ENCODE data around the gene MTA1.

Gene MTA1

DNA sequence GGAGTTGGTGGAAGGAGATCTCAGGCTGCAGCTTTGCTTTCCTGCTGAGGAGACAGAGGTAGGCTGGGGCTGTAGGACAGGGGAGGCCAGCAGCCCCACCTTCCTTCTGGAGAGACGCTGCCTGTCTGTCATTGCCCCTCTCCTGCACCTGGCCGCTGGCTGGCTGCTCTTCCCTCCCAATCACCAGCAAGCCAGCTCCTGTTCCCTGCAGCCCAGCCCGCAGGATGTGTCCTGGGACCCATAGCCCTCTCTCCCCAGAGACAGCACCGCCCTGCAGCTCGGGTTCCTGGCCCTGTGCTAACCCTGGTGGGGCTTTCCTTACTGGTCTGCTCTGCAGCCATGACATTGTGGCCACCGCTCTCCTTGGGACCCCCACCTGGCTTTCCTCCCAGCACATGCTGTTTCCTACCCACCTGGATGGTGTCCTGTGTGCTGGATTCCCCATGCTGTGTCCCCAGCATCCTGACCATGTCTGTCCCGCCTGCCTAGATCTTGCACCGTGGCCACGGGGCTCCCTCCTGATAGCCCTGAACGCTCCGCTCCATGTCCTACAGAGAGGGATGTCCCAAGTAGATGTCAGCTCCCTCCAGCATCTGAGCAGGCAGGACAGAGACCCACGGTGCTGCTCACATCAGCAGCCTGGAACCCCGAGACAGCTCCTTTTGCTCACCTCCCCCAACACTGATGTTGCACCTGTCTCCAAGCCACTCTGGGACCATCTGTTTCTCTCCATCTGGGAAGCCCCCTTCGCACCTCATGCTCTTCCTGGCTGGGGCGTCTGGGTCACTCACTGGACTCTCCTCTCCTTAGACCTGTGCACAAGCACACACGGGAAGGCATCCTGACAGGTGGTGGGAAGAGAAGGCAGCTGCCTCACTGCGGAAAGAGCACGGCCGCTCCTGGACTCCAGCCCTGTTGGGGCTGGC, 1.1 kb upstream of the MTA1 start:
- TF ChIP-seq, protein P1, sequence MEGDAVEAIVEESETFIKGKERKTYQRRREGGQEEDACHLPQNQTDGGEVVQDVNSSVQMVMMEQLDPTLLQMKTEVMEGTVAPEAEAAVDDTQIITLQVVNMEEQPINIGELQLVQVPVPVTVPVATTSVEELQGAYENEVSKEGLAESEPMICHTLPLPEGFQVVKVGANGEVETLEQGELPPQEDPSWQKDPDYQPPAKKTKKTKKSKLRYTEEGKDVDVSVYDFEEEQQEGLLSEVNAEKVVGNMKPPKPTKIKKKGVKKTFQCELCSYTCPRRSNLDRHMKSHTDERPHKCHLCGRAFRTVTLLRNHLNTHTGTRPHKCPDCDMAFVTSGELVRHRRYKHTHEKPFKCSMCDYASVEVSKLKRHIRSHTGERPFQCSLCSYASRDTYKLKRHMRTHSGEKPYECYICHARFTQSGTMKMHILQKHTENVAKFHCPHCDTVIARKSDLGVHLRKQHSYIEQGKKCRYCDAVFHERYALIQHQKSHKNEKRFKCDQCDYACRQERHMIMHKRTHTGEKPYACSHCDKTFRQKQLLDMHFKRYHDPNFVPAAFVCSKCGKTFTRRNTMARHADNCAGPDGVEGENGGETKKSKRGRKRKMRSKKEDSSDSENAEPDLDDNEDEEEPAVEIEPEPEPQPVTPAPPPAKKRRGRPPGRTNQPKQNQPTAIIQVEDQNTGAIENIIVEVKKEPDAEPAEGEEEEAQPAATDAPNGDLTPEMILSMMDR (IDR thresholded peaks at IDR 0.05) = no peak
- H3K36me3 Mint-ChIP-seq (ENCODE audit: low read depth) = peaks cover 22% of the 10 kb centered on the region
- peaks cover 17% of the 10 kb centered on the region for H3K27me3 Mint-ChIP-seq (ENCODE audit: low read depth, poor library complexity)
- no peak for DNase-seq
- H3K4me1 Mint-ChIP-seq = peaks cover 54% of the 10 kb centered on the region
- peak overlapping the region; percentile 77 for H3K4me3 Mint-ChIP-seq
- peaks cover 8% of the 10 kb centered on the region for H3K9me3 Mint-ChIP-seq
- H3K27ac Mint-ChIP-seq = no peak overlapping the region

DNA sequence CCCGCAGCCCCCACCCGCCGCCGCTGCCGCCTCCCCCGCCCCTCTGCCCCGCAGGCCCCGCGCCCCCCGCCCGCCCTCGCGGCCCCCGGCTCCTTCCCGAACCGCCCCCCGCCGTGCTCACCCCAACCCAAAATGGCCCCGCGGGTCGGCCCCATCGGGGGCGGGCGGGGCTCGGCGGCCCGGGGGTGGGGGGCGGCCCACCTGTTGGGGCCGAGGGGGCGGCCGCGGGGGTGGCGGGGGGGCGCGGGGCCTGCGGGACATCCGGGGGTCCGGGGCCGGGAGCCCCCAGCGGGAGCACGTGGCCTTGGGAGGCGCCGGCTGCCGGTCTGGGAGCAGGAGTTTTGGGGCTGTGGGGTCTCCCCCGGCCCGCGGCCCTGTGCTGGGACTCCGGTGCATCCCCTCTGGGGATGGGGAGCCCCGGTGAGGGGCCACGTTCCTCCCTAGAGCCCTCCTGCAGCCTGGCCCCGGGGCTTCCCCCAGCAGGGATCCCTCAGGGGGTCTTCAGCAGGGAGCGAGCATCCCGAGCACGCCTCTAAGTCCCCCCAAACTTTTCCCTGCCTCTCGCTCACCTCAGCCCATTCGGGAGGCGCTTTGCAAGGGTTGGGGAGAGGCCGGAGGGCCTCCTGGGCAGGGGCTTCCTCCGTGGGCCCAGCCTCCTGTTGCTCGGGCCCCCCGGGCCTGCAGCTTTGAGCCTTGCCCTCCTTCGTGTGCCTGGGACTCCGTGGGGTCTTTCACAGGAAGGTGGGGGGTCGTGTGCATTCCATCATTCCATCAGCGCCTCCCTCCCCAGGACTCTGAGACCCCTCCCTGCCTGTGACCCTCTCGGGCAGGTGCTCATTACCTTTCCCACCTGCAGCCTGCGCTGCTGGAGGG, 710 bp downstream of the MTA1 start:
- no peak overlapping the region for H3K27ac Mint-ChIP-seq
- peaks cover 29% of the 10 kb centered on the region for H3K36me3 Mint-ChIP-seq (ENCODE audit: low read depth)
- H3K27me3 Mint-ChIP-seq (ENCODE audit: low read depth, poor library complexity) = peaks cover 10% of the 10 kb centered on the region
- H3K4me1 Mint-ChIP-seq = peaks cover 54% of the 10 kb centered on the region
- TF ChIP-seq, protein P1 (IDR thresholded peaks at IDR 0.05) = no peak
- no peak for DNase-seq
- H3K9me3 Mint-ChIP-seq = peaks cover 8% of the 10 kb centered on the region
- H3K4me3 Mint-ChIP-seq = peak overlapping the region; percentile 91

DNA sequence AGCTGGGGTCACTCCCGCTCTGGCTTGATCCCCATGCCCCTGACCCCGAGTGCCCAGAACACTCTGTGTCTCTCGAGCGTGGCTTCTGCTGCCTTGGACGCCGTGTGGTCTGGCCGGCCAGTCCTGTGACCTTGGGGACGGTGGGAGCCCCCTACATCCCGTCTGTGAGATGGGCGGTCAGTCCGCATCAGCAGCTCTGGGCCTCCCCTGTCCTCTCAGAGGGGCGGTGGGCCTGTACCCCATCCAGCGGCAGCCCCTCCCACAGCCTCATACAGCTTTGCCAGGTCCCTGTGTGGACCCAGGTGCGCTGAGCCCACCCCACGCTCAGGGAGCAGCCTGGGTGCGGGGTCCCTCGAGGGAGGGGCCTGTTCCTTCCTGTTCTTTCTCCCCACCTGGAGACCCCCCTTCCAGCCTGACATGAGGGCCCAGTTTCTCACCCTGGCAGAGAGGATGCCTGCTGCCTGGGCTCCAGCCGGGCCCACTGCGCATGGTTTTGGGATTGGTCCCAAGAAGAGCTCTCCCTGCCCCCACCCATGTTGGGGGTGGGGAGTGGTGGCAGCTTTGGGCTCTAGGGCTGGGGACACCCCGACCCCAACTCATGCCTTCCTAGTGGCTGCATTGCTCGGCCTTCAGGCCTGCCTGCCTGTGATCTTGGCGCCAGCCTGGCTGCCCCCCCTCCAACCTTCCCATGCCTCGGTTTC, 1.5 kb downstream of the MTA1 start:
- Mint-ChIP-seq H3K4me3 (peak overlapping the region; percentile 91), H3K27ac (no peak overlapping the region), H3K9me3 (peaks cover 11% of the 10 kb centered on the region), H3K36me3 (ENCODE audit: low read depth) (peaks cover 35% of the 10 kb centered on the region), H3K4me1 (peaks cover 53% of the 10 kb centered on the region), H3K27me3 (ENCODE audit: low read depth, poor library complexity) (peaks cover 8% of the 10 kb centered on the region)
- TF ChIP-seq, protein P1 (IDR thresholded peaks at IDR 0.05) = no peak
- no peak for DNase-seq

DNA sequence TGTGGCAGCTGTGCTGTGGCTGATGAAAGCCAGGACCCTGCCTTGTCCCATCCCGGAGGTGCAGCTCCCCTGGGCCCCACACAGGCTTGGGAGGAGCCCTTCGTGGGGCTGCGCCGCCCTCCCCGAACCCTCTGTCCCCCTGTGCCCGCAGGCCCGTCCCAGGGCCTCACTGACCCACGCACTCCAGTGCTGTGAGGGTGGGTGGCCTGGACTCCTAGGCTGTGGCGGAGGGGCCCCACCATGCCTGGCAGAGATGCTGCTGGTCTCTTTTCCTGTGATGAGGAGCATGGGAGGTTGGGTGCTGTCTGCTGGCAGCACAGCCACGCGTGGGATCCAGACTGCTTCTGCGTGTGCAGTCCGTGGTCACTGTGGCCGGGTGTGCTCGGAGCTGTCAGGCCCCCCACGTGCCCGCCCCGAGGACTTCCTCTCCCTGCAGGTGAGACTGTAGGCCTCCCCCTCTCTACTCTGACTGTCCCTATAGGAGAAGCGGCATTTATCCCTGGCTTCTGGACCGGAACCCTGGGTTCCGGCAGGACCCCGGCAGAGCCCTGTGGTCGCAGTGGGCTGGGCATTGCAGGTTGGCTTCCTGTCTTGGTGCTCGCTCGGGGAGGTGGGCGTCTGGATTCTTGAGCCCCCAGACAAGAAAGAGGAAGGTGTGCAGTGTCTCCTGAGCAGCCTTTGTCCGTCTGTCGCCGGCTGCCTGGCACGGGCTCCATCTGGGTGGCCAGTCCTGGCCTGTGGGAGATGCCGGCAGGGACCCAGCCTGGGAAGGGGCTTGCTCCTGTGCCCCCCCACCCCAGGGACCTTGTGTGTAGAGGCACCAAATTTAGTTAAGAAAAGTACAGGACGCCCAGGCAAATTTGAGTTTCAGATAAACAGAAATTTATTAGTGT, 2.3 kb downstream of the MTA1 start:
- H3K9me3 Mint-ChIP-seq = peaks cover 13% of the 10 kb centered on the region
- H3K36me3 Mint-ChIP-seq (ENCODE audit: low read depth) = peaks cover 38% of the 10 kb centered on the region
- H3K4me1 Mint-ChIP-seq = peaks cover 46% of the 10 kb centered on the region
- H3K27ac Mint-ChIP-seq = peak overlapping the region; percentile 93
- no peak for DNase-seq
- H3K4me3 Mint-ChIP-seq = peak overlapping the region; percentile 91
- TF ChIP-seq, protein P1 (IDR thresholded peaks at IDR 0.05) = no peak
- peaks cover 7% of the 10 kb centered on the region for H3K27me3 Mint-ChIP-seq (ENCODE audit: low read depth, poor library complexity)
